Astrocyte of the spinal cord (primary cell): ENCODE measurements around the gene GUCA1A.
"Not testable (repeated sequence)": the region's sequence is repeated elsewhere in the genome, so short reads cannot be mapped to it uniquely, and the experiment has no call there.

Experiments
- DNase-seq: peaks from one replicate; pipeline ENCODE4 v3.0.0; 2011; ENCODE audit warnings: low read depth, low spot score
- H3K4me3 ChIP-seq: 2 replicates; pipeline ENCODE4 v1.5.1; 2011; ENCODE audit warnings: low read depth, mild to moderate bottlenecking, low read length, moderate library complexity
- in situ Hi-C: cut with HindIII; loops from 2 replicates; pipeline ENCODE4 v1.10.0; 2017; ENCODE audit warnings: low sequenced_read_pairs
- TF ChIP-seq, protein P1 (sequence below): IDR thresholded peaks from 2 replicates; pipeline ENCODE4 v1.5.1; 2012; ENCODE audit warnings: low read depth, mild to moderate bottlenecking, low read length, inconsistent platforms

Gene GUCA1A

DNA sequence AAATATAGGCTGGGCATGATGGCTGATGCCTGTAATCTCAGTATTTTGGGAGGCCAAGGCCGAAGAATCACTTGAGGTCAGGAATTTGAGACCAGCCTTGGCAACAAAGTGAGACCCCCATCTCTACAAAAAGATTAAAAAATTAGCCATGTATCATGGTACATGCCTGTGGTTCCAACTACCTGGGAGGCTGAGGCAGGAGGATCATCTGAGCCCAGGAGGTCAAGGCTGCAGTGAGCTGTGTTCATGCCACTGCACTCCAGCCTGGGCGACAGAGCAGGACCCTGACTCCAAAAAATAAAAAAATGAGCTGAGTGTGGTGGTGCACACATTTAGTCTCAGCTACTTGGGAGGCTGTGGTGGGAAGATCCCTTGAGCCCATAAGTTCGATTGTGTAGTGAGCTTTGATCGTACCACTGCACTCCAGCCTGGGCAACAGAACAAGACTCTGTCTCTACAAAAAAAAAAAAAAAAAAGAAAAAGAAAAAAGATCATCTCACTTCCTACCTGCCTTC lies 31.7 kb downstream of the GUCA1A start:
- DNase-seq, result no peak
- TF ChIP-seq, protein P1, sequence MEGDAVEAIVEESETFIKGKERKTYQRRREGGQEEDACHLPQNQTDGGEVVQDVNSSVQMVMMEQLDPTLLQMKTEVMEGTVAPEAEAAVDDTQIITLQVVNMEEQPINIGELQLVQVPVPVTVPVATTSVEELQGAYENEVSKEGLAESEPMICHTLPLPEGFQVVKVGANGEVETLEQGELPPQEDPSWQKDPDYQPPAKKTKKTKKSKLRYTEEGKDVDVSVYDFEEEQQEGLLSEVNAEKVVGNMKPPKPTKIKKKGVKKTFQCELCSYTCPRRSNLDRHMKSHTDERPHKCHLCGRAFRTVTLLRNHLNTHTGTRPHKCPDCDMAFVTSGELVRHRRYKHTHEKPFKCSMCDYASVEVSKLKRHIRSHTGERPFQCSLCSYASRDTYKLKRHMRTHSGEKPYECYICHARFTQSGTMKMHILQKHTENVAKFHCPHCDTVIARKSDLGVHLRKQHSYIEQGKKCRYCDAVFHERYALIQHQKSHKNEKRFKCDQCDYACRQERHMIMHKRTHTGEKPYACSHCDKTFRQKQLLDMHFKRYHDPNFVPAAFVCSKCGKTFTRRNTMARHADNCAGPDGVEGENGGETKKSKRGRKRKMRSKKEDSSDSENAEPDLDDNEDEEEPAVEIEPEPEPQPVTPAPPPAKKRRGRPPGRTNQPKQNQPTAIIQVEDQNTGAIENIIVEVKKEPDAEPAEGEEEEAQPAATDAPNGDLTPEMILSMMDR, result no peak
- no peak overlapping the region for H3K4me3 ChIP-seq
- in situ Hi-C loops, result no loop called here

DNA sequence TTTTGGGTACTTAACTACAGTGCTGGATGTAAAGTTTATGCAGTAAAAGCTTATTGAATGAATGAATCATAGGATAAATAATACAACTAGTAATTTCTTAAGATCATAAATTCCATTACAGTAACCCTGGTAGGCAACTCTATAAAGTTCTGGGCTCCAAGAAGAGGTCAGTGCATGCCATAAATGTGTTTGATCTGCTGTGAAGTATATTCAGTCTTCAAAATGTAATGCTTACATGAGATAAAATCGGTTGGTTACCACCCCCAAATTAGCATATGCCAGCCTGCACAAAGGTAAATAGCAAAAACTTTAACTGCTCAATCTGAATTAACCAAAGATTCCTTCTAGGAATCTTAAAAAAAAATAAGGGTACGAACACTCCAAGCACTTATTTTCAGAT lies 34.4 kb downstream of the GUCA1A start:
- in situ Hi-C loops, H3K4me3 ChIP-seq, DNase-seq: not testable (repeated sequence)

DNA sequence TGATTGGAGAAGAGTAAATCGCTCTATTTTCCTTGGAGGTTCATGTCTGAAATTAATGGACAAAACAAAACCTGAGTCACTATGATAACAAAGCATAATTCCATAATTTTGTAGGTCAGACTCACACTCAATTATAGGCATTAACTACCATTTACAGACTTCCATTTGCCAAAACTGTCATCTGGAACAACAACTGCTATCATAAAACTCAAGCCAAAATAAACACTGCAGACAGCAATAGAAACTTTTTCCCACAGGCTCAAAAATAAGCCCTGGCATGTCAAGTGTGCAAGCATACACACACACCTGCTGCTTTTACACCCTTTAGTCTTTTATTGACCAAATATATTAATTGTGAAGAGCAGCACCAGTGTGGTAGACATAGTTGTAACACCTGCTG lies 37.4 kb downstream of the GUCA1A start:
- H3K4me3 ChIP-seq, result no peak overlapping the region
- TF ChIP-seq, protein P1, result no peak
- in situ Hi-C loops, result no loop called here
- DNase-seq, result no peak

DNA sequence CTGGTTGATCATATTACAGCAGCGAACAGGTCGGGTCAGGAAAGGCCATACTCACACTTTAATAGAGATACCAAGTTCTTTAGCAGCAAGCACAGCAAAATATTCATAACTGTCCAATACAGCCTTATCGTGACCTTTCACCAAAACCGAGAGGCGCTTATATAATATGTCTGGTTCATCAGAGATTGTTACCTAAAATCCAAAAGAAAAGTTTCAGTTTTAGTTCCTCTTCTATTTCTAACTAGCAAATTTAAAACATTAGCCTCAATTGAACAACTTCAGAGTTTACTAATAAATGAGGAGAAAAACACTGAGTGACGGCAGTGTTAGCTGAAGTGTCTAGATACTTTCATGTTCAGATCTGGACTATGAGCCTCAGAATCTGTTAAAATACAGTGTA lies 38.6 kb downstream of the GUCA1A start:
- in situ Hi-C loops, result no loop called here

DNA sequence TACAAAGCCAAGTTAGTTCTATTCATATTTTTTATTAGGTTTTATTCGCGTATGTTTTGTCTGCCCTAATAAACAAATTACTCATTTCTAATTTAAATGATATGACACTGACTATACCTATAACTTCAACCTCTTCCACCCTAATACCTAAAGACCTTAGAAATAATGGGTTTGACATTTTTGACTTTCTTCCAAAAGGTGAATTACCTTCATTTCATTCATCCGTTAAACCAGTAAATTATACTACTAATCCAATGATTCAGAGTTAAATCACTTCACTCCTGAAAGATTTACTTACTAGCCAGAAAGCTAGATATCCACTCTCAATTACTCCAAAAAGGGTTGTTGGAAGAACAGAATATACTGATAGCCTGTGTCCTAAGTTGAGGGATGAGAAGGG lies 39.3 kb downstream of the GUCA1A start:
- in situ Hi-C loops, result no loop called here
- TF ChIP-seq, protein P1, result no peak
- no peak overlapping the region for H3K4me3 ChIP-seq
- no peak for DNase-seq

More for the DNA sequence above, 38.6 kb downstream of the GUCA1A start:
- DNase-seq, result no peak
- TF ChIP-seq, protein P1, result no peak
- no peak overlapping the region for H3K4me3 ChIP-seq

DNA sequence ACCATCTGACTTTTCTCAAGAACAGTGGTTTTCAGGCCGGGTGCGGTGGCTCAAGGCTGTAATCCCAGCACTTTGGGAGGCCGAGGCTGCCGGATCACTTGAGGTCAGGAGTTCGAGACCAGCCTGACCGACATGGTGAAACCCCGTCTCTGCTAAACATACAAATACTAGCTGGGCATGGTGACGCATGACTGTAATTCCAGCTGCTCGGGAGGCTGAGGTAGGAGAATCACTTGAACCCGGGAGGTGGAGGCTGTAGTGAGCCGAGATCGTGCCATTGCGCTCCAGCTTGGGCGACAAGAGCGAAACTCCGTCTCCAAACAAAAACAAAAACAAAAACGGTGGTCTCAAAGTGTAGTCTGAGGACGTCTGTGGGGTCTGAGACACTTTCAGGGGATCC lies 43.3 kb downstream of the GUCA1A start:
- DNase-seq, in situ Hi-C loops: not testable (repeated sequence)
- H3K4me3 ChIP-seq, result peak overlapping the region; percentile 93

DNA sequence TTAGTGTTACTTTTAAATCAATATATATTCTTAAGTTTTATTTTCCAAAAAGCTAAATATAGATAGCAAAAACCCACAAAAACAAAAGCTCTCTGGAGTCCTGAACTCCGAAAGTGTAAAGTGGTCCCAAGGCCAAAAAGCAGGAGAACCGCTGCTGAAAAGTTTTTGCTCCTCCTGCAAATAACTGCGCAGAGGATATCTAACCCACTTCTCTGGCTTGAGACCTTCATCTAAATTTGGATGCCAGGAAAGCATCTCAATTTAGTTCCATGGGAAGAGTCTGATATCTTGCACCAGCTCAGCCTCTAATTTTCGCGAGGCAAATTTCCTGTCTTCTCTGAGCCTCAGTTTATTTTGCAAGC lies 44.0 kb downstream of the GUCA1A start:
- DNase-seq, result no peak
- TF ChIP-seq, protein P1, result no peak

More for the DNA sequence above, 44.0 kb downstream of the GUCA1A start:
- H3K4me3 ChIP-seq, result peak overlapping the region; percentile 93
- in situ Hi-C loops, result no loop called here
